Measurements from ENCODE around the gene OR2S2. TPM values are rescaled to one million over a fixed set of nuclear protein-coding genes. Genes with fewer than 3 reads are reported as not detected.

OR2S2 gene
- total RNA-seq, 2 donors from 2014 or later, result not detected

- 77 to 80% methylated on average over 10 of the region's 10 CpGs for WGBS, 2 donors
- no peak overlapping the region for H3K27ac ChIP-seq
- no peak for DNase-seq
These were observed 45.1 kb downstream of the OR2S2 start for GRCh38 chr9:35912791-35913400.

GRCh38 chr9:35911690-35912089, 46.3 kb downstream of the OR2S2 start:
- H3K27ac ChIP-seq, result peak overlapping the region in 1 of 4 donors; percentile 85
- no peaks in the 10 kb centered on the region for H3K36me3 ChIP-seq (replicated peaks in 1 of 2; ENCODE audit: insufficient read depth in 1 of 2, low read depth in 2 of 2)
- 75 to 84% methylated on average over 10 of the region's 10 CpGs for WGBS, 2 donors
- TF ChIP-seq CTCF (IDR thresholded peaks at IDR 0.05) (no peak), POLR2A (IDR thresholded peaks at IDR 0.05) (no peak)
- intact Hi-C loops (cut with DNase I), result no loop called here
- H3K4me3 ChIP-seq, result no peak overlapping the region
- no peak for DNase-seq
- no peaks in the 10 kb centered on the region for H3K9me3 ChIP-seq
- H3K4me1 ChIP-seq, result peaks cover 40% of the 10 kb centered on the region
- no peaks in the 10 kb centered on the region for H3K27me3 ChIP-seq
- ATAC-seq, result no peak

More at GRCh38 chr9:35912791-35913400, 45.1 kb downstream of the OR2S2 start:
- no peak for TF ChIP-seq POLR2A (IDR thresholded peaks at IDR 0.05)
- TF ChIP-seq CTCF (IDR thresholded peaks at IDR 0.05), result no peak
- no peak for ATAC-seq
- H3K36me3 ChIP-seq (replicated peaks in 1 of 2; ENCODE audit: insufficient read depth in 1 of 2, low read depth in 2 of 2), result no peaks in the 10 kb centered on the region
- intact Hi-C loops (cut with DNase I), result no loop called here
- H3K9me3 ChIP-seq, result no peaks in the 10 kb centered on the region
- no peak overlapping the region for H3K4me3 ChIP-seq
- no peaks in the 10 kb centered on the region for H3K27me3 ChIP-seq
- peaks cover 28% of the 10 kb centered on the region for H3K4me1 ChIP-seq

- Histone ChIP-seq H3K36me3 (replicated peaks in 1 of 2; ENCODE audit: insufficient read depth in 1 of 2, low read depth in 2 of 2) (no peaks in the 10 kb centered on the region), H3K4me3 (no peak overlapping the region), H3K27ac (peak overlapping the region in 3 of 4 donors; percentile 21 to 85 (median 84)), H3K9me3 (no peaks in the 10 kb centered on the region), H3K27me3 (no peaks in the 10 kb centered on the region), H3K4me1 (peaks cover 48% of the 10 kb centered on the region)
- DNase-seq (peak in 3 of 4 donors; percentile 45 to 51 (median 47)), ATAC-seq (no peak)
- WGBS, 2 donors, result 56% methylated on average over 12 of the region's 14 CpGs
- intact Hi-C loops (cut with DNase I), result no loop called here
- no peak for TF ChIP-seq POLR2A (IDR thresholded peaks at IDR 0.05)
- peak in 6 of 7 experiments; percentile 15 to 52 (median 38) for TF ChIP-seq CTCF (IDR thresholded peaks at IDR 0.05)
These were observed 47.2 kb downstream of the OR2S2 start for GRCh38 chr9:35910613-35911359.

- intact Hi-C loops (cut with DNase I), result loop anchor here (10.0 kb wide), 1 partner anchor 115 kb away; no protein-coding TSS in a partner anchor
- Histone ChIP-seq H3K27ac (peak overlapping the region in 3 of 4 donors; percentile 83 to 85 (median 84)), H3K9me3 (no peaks in the 10 kb centered on the region), H3K4me3 (no peak overlapping the region), H3K4me1 (peaks cover 55% of the 10 kb centered on the region), H3K36me3 (replicated peaks in 1 of 2; ENCODE audit: insufficient read depth in 1 of 2, low read depth in 2 of 2) (no peaks in the 10 kb centered on the region), H3K27me3 (no peaks in the 10 kb centered on the region)
- WGBS, 2 donors, result 82 to 85% methylated on average over 22 to 26 of the region's 34 CpGs
- no peak for ATAC-seq
- TF ChIP-seq CTCF (IDR thresholded peaks at IDR 0.05) (no peak), POLR2A (IDR thresholded peaks at IDR 0.05) (no peak)
- no peak for DNase-seq
These were observed 48.0 kb downstream of the OR2S2 start for GRCh38 chr9:35909687-35910612.
